Ascending aorta (tissue), 2 donors: Measurements from ENCODE around the gene CSTB. TPM values are rescaled to one million over a fixed set of nuclear protein-coding genes. Genes with fewer than 3 reads are reported as not detected.
A peak's percentile ranks its signal among the peaks of the same experiment; 100 is the strongest.

Experiments
- DNase-seq, 2 donors: peaks; one replicate each; pipeline ENCODE4 v3.0.0-alpha.2; 2019; ENCODE audit warnings: low spot score in 2 of 2
- H3K27ac ChIP-seq, 2 donors: fragments of 200-600 bp; sonication (generic); one replicate each; pipeline ENCODE4 v1.5.1; 2016 to 2017; ENCODE audit warnings: mild to moderate bottlenecking in 1 of 2
- H3K27me3 ChIP-seq: fragments of 200-600 bp; sonication (generic); one replicate; pipeline ENCODE4 v1.5.1; 2017
- H3K36me3 ChIP-seq, 2 donors: fragments of 200-600 bp; sonication (generic); one replicate each; pipeline ENCODE4 v1.5.1; 2016
- H3K4me1 ChIP-seq, 2 donors: fragments of 200-600 bp; sonication (generic); one replicate each; pipeline ENCODE4 v1.5.1; 2016 to 2017; ENCODE audit warnings: mild to moderate bottlenecking in 1 of 2
- H3K4me3 ChIP-seq, 2 donors: fragments of 200-600 bp; sonication (generic); one replicate each; pipeline ENCODE4 v1.5.1; 2016 to 2017; ENCODE audit warnings: mild to moderate bottlenecking in 1 of 2
- H3K9me3 ChIP-seq, 2 donors: fragments of 200-600 bp; sonication (generic); one replicate each; pipeline ENCODE4 v1.5.1; 2016
- CTCF ChIP-seq, 3 experiments: fragments of 200-600 bp in 2 of 3; fragments of 450-650 bp in 1 of 3; sonication (generic) in 2 of 3; IDR thresholded peaks; one replicate each; pipeline ENCODE4 v1.5.1; 2016 to 2019; ENCODE audit warnings: antibody characterized with exemption in 3 of 3, mild to moderate bottlenecking in 1 of 3, moderate library complexity in 1 of 3
- intact Hi-C: fragments of 100-400 bp; cut with DNase I; formaldehyde crosslinking; loops from one replicate; pipeline ENCODE4 v1.15.1; 2023
- total RNA-seq: library from RNA; depleted of rRNA; stranded (reverse); fragments of >200 nt; gene quantifications from one replicate; pipeline ENCODE4 v1.1.0, GENCODE V29; 2016

The CSTB gene
- total RNA-seq, 1 donor from 2014 or later, result 8.7 TPM

- intact Hi-C loops, result no loop called here
These were observed 39.1 kb upstream of the CSTB start for GRCh38 chr21:43815107-43815613.

GRCh38 chr21:43814215-43815106 is 38.4 kb upstream of the CSTB start:
- intact Hi-C loops, result no loop called here
- peaks cover 0 to 6% of the 10 kb centered on the region in 2 donors for H3K4me1 ChIP-seq
- no peak for TF ChIP-seq CTCF (IDR thresholded peaks at IDR 0.05)
- H3K27me3 ChIP-seq, result no peaks in the 10 kb centered on the region
- no peak for DNase-seq
- H3K27ac ChIP-seq, result no peak overlapping the region
- no peak overlapping the region for H3K4me3 ChIP-seq
- H3K36me3 ChIP-seq, result no peaks in the 10 kb centered on the region
- no peaks in the 10 kb centered on the region for H3K9me3 ChIP-seq

More at GRCh38 chr21:43815107-43815613, 39.1 kb upstream of the CSTB start:
- H3K27ac ChIP-seq, result no peak overlapping the region
- no peak for TF ChIP-seq CTCF (IDR thresholded peaks at IDR 0.05)
- DNase-seq, result no peak
- H3K4me3 ChIP-seq, result no peak overlapping the region
- no peaks in the 10 kb centered on the region for H3K27me3 ChIP-seq
- H3K36me3 ChIP-seq, result no peaks in the 10 kb centered on the region
- no peaks in the 10 kb centered on the region for H3K9me3 ChIP-seq
- peaks cover 0 to 6% of the 10 kb centered on the region in 2 donors for H3K4me1 ChIP-seq

GRCh38 chr21:43813656-43813980 is 37.5 kb upstream of the CSTB start:
- no peak overlapping the region for H3K4me3 ChIP-seq
- no peak for TF ChIP-seq CTCF (IDR thresholded peaks at IDR 0.05)
- H3K9me3 ChIP-seq, result no peaks in the 10 kb centered on the region
- intact Hi-C loops, result no loop called here
- peaks cover 0 to 6% of the 10 kb centered on the region in 2 donors for H3K4me1 ChIP-seq
- no peak for DNase-seq
- H3K27ac ChIP-seq, result no peak overlapping the region
- no peaks in the 10 kb centered on the region for H3K36me3 ChIP-seq
- H3K27me3 ChIP-seq, result no peaks in the 10 kb centered on the region

GRCh38 chr21:43812957-43813655 is 37.0 kb upstream of the CSTB start:
- H3K36me3 ChIP-seq, result no peaks in the 10 kb centered on the region
- intact Hi-C loops, result no loop called here
- no peak for DNase-seq
- H3K27ac ChIP-seq, result no peak overlapping the region
- no peak for TF ChIP-seq CTCF (IDR thresholded peaks at IDR 0.05)
- H3K9me3 ChIP-seq, result no peaks in the 10 kb centered on the region
- H3K27me3 ChIP-seq, result no peaks in the 10 kb centered on the region
- H3K4me1 ChIP-seq, result peaks cover 0 to 6% of the 10 kb centered on the region in 2 donors
- H3K4me3 ChIP-seq, result no peak overlapping the region

- Histone ChIP-seq H3K27ac (no peak overlapping the region), H3K9me3 (no peaks in the 10 kb centered on the region), H3K36me3 (no peaks in the 10 kb centered on the region), H3K4me3 (peak overlapping the region in 1 of 2 donors; percentile 32), H3K4me1 (peaks cover 0 to 6% of the 10 kb centered on the region in 2 donors), H3K27me3 (no peaks in the 10 kb centered on the region)
- intact Hi-C loops, result no loop called here
- no peak for DNase-seq
- TF ChIP-seq CTCF (IDR thresholded peaks at IDR 0.05), result no peak
These were observed 36.2 kb upstream of the CSTB start for GRCh38 chr21:43812139-43812821.
